Endothelial cell of umbilical vein (primary cell): Measurements from ENCODE around the gene TMCO2. TPM values are rescaled to one million over a fixed set of nuclear protein-coding genes. Genes with fewer than 3 reads are reported as not detected.

ENCODE experiments used
- BruUV-seq: library from RNA; stranded (reverse); fragments of 400-500 nt; replicated peaks from 2 replicates; lab custom pipeline; 2021; lab: Mats Ljungman, UMichigan
- CTCF ChIA-PET: fragments of 300-600, 350-600 bp; sonication (Branson Sonifier 250); formaldehyde crosslinking; loops from one replicate; lab custom pipeline; 2021; ENCODE audit warnings: antibody characterized with exemption, inconsistent platforms; lab: Charles Lee
- POLR2A ChIA-PET: fragments of 300-600, 350-600 bp; sonication (Branson Sonifier 250); formaldehyde crosslinking; loops from one replicate; lab custom pipeline; 2021; ENCODE audit warnings: antibody characterized with exemption, inconsistent platforms; lab: Charles Lee
- DNase-seq: peaks from one replicate; pipeline ENCODE4 v3.0.0-alpha.2; 2011; ENCODE audit warnings: low read depth, low spot score
- FAIRE-seq: peaks from 2 replicates; lab custom pipeline; 2011; peaks lifted over from hg19 to GRCh38; lab: Jason Lieb, UNC
- H2AFZ ChIP-seq: 2 replicates; pipeline ENCODE4 v1.6.0; 2012; ENCODE audit warnings: low read depth, low read length, control low read depth, inconsistent platforms
- H3K27ac ChIP-seq: 2 replicates; pipeline ENCODE4 v1.5.1; 2011; ENCODE audit warnings: low read depth, mild to moderate bottlenecking, control low read depth, low read length, moderate library complexity; ENCODE audit not compliant: insufficient read depth
- H3K27me3 ChIP-seq, 2 experiments: 2 replicates each; pipeline versions ENCODE4 v1.6.0 to v1.6.1; 2011; ENCODE audit warnings: low read length in 2 of 2, mixed read lengths in 1 of 2; ENCODE audit not compliant: control insufficient read depth in 2 of 2, insufficient read depth in 2 of 2
- H3K36me3 ChIP-seq, 2 experiments: 2 replicates in 1 of 2; 3 replicates in 1 of 2; pipeline ENCODE4 v1.5.1; 2011; ENCODE audit warnings: low read length in 2 of 2, mild to moderate bottlenecking in 1 of 2, moderate library complexity in 1 of 2; ENCODE audit not compliant: control insufficient read depth in 2 of 2, insufficient read depth in 2 of 2; ENCODE audit errors: extremely low read depth in 1 of 2
- H3K4me1 ChIP-seq: 3 replicates; pipeline ENCODE4 v1.5.1; 2011; ENCODE audit warnings: mild to moderate bottlenecking, low read length; ENCODE audit not compliant: control insufficient read depth, insufficient read depth; ENCODE audit errors: extremely low read depth
- H3K4me2 ChIP-seq: 2 replicates; pipeline ENCODE4 v1.6.1; 2011; ENCODE audit warnings: low read length, control low read depth, mixed read lengths; ENCODE audit not compliant: insufficient read depth
- H3K4me3 ChIP-seq, 3 experiments: fragments of 200-600 bp in 1 of 3; sonication (generic), shearing (Covaris generic) in 1 of 3; replicated peaks in 1 of 3; 2 replicates each; pipeline ENCODE4 v1.5.1; 2011 to 2016; ENCODE audit warnings: control low read depth in 3 of 3, low read length in 3 of 3, mild to moderate bottlenecking in 2 of 3, inconsistent platforms in 1 of 3, low read depth in 1 of 3, moderate library complexity in 1 of 3; ENCODE audit not compliant: insufficient read depth in 1 of 3
- H3K79me2 ChIP-seq: 2 replicates; pipeline ENCODE4 v1.6.0; 2012; ENCODE audit warnings: low read length, inconsistent platforms; ENCODE audit not compliant: control insufficient read depth, insufficient read depth
- H3K9ac ChIP-seq: replicated peaks from 2 replicates; pipeline ENCODE3; 2011; ENCODE audit warnings: low read length, control low read depth; ENCODE audit not compliant: insufficient read depth; ENCODE audit errors: extremely low read depth
- H3K9me1 ChIP-seq: replicated peaks from 3 replicates; pipeline ENCODE4 v1.6.0; 2011; ENCODE audit warnings: mild to moderate bottlenecking, low read length; ENCODE audit not compliant: control insufficient read depth, insufficient read depth; ENCODE audit errors: extremely low read depth
- H3K9me3 ChIP-seq: replicated peaks from 2 replicates; pipeline ENCODE4 v1.5.1; 2012; ENCODE audit warnings: low read length, inconsistent platforms; ENCODE audit not compliant: control insufficient read depth, insufficient read depth
- H4K20me1 ChIP-seq: replicated peaks from 2 replicates; pipeline ENCODE3; 2011; ENCODE audit warnings: mild to moderate bottlenecking, low read length; ENCODE audit not compliant: control insufficient read depth, insufficient read depth; ENCODE audit errors: extremely low read depth
- FOS ChIP-seq: IDR thresholded peaks from 2 replicates; pipeline ENCODE4 v1.6.1; 2011; ENCODE audit warnings: mild to moderate bottlenecking, low read length, moderate library complexity, borderline replicate concordance; ENCODE audit not compliant: insufficient read depth
- JUN ChIP-seq: IDR thresholded peaks from 2 replicates; pipeline ENCODE4 v1.6.1; 2011; ENCODE audit warnings: borderline replicate concordance, low read depth; ENCODE audit not compliant: insufficient read length, insufficient read depth
- MYC ChIP-seq: IDR thresholded peaks from one replicate; pipeline ENCODE4 v1.6.1; 2011; ENCODE audit warnings: mild to moderate bottlenecking, low read depth, low read length
- POLR2AphosphoS5 ChIP-seq: IDR thresholded peaks from 2 replicates; pipeline ENCODE4 v1.6.1; 2012; ENCODE audit warnings: low read depth, mild to moderate bottlenecking, control low read depth, low read length, moderate library complexity; ENCODE audit not compliant: insufficient read depth
- dilution Hi-C: fragments of 300-500 bp; cut with MboI; formaldehyde crosslinking; loops from one replicate; pipeline ENCODE4 v1.15.0; 2019; ENCODE audit warnings: low sequenced_read_pairs; ENCODE audit not compliant: extremely low pct_ligation_motif_present
- intact Hi-C: fragments of 100-400 bp; cut with micrococcal nuclease; formaldehyde crosslinking; loops from one replicate; pipeline ENCODE4 v1.10.0; 2022
- polyA plus RNA-seq, 4 experiments: library from polyadenylated mRNA; depleted of rRNA in 3 of 4; stranded (reverse) in 3 of 4; unstranded in 1 of 4; fragments of >200 nt; gene quantifications; 2 replicates each; pipeline versions ENCODE4 v1.2.1 to v1.2.3, GENCODE V29; 2011 to 2012; ENCODE audit warnings: missing spikeins in 1 of 4
- total RNA-seq: library from RNA; stranded (reverse); gene quantifications from 2 replicates; pipeline ENCODE4 v1.2.3, GENCODE V29; 2021

Gene TMCO2
- total and polyA plus RNA-seq, 2 donors (not counting 3 experiments of a cell fraction or from before 2014, with no cell fraction given): not detected

DNA sequence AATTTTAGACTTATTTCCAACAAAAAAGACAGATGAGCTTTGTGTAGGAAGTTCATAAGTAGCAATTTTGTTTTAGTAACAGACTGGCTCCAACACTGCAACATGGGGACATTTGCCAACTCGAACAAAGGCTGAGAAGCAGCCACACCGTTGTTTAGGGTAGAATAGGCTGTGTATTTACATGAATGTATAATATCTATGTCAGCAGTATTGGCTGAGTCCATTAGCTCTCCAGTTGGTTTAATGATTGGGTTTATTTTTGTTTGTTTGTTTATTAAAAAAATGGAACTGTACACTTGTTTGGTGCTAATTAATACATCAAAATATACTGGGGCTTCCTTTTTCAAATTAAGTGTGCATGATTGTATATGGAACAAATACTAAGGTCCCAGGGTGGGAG lies 7.3 kb upstream of the TMCO2 start:
- Histone ChIP-seq H3K36me3 (peaks cover 7 to 10% of the 10 kb centered on the region in 2 experiments), H3K9me1 (no peaks in the 10 kb centered on the region), H3K4me2 (no peak overlapping the region), H3K4me3 (no peak overlapping the region), H2AFZ (no peak overlapping the region), H3K9me3 (no peaks in the 10 kb centered on the region), H3K27ac (no peak overlapping the region), H3K27me3 (no peaks in the 10 kb centered on the region), H3K79me2 (no peaks in the 10 kb centered on the region), H3K9ac (no peak overlapping the region), H3K4me1 (peaks cover 16% of the 10 kb centered on the region), H4K20me1 (no peaks in the 10 kb centered on the region)
- dilution Hi-C loops (no loop called here), intact Hi-C loops (no loop called here)
- no TSS peak for BruUV-seq
- FAIRE-seq (no peak), DNase-seq (no peak)
- TF ChIP-seq POLR2AphosphoS5 (no peak), FOS (no peak)
- ChIA-PET CTCF (interaction anchor here (1.1 to 1.9 kb wide), 6 partner anchors 9 to 98 kb away, joined by 3 to 6 read pairs (median 4); no protein-coding TSS in a partner anchor), POLR2A (no interaction called here)

DNA sequence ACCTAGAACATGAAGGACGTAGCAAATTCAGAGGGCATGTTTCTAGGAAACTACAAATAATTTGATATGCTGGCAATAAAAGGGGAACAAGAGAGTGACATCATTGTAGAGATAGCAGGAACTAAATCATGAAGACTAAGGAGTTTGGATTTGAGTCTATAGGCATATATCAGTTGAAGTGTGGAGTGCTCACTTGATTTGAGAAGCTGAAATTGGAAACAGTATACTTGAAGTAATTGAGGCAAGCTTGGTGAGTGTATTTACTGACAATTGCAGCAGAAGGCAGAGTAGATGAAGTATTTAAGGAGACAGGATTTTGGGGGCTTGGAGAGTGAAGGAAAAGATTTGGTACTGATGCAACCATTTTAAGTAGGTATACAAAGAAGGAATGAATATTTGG lies 6.4 kb upstream of the TMCO2 start:
- BruUV-seq: no TSS peak
- DNase-seq: no peak

More for the DNA sequence above, 6.4 kb upstream of the TMCO2 start:
- TF ChIP-seq JUN (peak; percentile 2), MYC (no peak)
- dilution Hi-C loops (no loop called here), intact Hi-C loops (no loop called here)
- no peaks in the 10 kb centered on the region for H3K9me3 ChIP-seq
- ChIA-PET CTCF (interaction anchor here (0.7 to 1.9 kb wide), 4 partner anchors 10 to 97 kb away, joined by 4 to 6 read pairs (median 5); no protein-coding TSS in a partner anchor), POLR2A (no interaction called here)
- H3K9ac ChIP-seq: no peak overlapping the region
- H2AFZ ChIP-seq: no peak overlapping the region
- H3K9me1 ChIP-seq: no peaks in the 10 kb centered on the region
- no peaks in the 10 kb centered on the region for H3K79me2 ChIP-seq
- peaks cover 2 to 8% of the 10 kb centered on the region in 2 experiments for H3K36me3 ChIP-seq
- H3K4me2 ChIP-seq: no peak overlapping the region
- H3K27me3 ChIP-seq: no peaks in the 10 kb centered on the region
- no peak overlapping the region for H3K4me3 ChIP-seq
- no peaks in the 10 kb centered on the region for H4K20me1 ChIP-seq
- H3K4me1 ChIP-seq: peaks cover 16% of the 10 kb centered on the region
- FAIRE-seq: no peak
- no peak overlapping the region for H3K27ac ChIP-seq
